A549 (cell line): ENCODE data around the gene PUM1. TPM values are rescaled to one million over a fixed set of nuclear protein-coding genes. Genes with fewer than 3 reads are reported as not detected.

Experiments used
- ATAC-seq, 2 experiments: fragments of 200-7000 bp in 1 of 2; fragments of >200 bp in 1 of 2; cut with Nextera tagmentation in 1 of 2; cut with Tn5 transposase in 1 of 2; 3 replicates each; pipeline versions ENCODE4 v1.8.0 to v1.9.1; 2018 to 2020; ENCODE audit warnings: mild to moderate bottlenecking in 1 of 2, moderate library complexity in 1 of 2
- CTCF ChIA-PET: fragments of 300-600 bp; sonication (Branson Sonifier 250); formaldehyde crosslinking; extraction: SDS; loops from one replicate; lab custom pipeline; 2021; ENCODE audit warnings: antibody characterized with exemption, inconsistent platforms; lab: Yijun Ruan, JAX
- POLR2A ChIA-PET: fragments of 350-600 bp; formaldehyde crosslinking; extraction: SDS; loops from one replicate; lab custom pipeline; 2021; ENCODE audit warnings: antibody characterized with exemption, inconsistent platforms; lab: Yijun Ruan, JAX
- DNase-seq, 2 experiments: peaks; one replicate each; pipeline versions ENCODE4 v3.0.0 to v3.0.0-alpha.2; 2011 to 2016; ENCODE audit warnings: low read depth in 1 of 2, low spot score in 1 of 2
- FAIRE-seq: peaks from 2 replicates; lab custom pipeline; 2011; peaks lifted over from hg19 to GRCh38; lab: Jason Lieb, UNC
- H3K27ac ChIP-seq, 2 experiments: fragments of >200 bp; sonication (Bioruptor Twin); formaldehyde crosslinking; 3 replicates each; pipeline ENCODE4 v1.5.1; 2016 to 2017
- H3K4me1 ChIP-seq: fragments of >200 bp; sonication (Bioruptor Twin); formaldehyde crosslinking; 3 replicates; pipeline ENCODE4 v1.6.1; 2016
- H3K4me2 ChIP-seq: fragments of >200 bp; sonication (Bioruptor Twin); formaldehyde crosslinking; 3 replicates; pipeline ENCODE4 v1.6.1; 2016
- H3K4me3 ChIP-seq: fragments of >200 bp; sonication (Bioruptor Twin); formaldehyde crosslinking; 3 replicates; pipeline ENCODE4 v1.5.1; 2016
- H3K9me3 ChIP-seq: fragments of >200 bp; sonication (Bioruptor Twin); formaldehyde crosslinking; 3 replicates; pipeline ENCODE4 v1.6.1; 2016
- CBX8 ChIP-seq: fragments of 200-600 bp; sonication (generic); IDR thresholded peaks from 2 replicates; pipeline ENCODE4 v1.6.1; 2016
- CEBPB ChIP-seq, 2 experiments: fragments of >200 bp in 1 of 2; sonication (Bioruptor Twin) in 1 of 2; formaldehyde crosslinking in 1 of 2; IDR thresholded peaks; 2 replicates each; pipeline ENCODE4 v1.6.1; 2012 to 2016
- CHD2 ChIP-seq: fragments of 150-350 bp; IDR thresholded peaks from 2 replicates; pipeline ENCODE4 v1.6.1; 2014; ENCODE audit warnings: low read length; ENCODE audit not compliant: partially characterized antibody
- ELK1 ChIP-seq: fragments of 150-350 bp; IDR thresholded peaks from 2 replicates; pipeline ENCODE4 v1.6.1; 2014; ENCODE audit warnings: low read depth, mild to moderate bottlenecking, low read length
- EP300 ChIP-seq, 2 experiments: fragments of >200 bp; sonication (Bioruptor Twin); formaldehyde crosslinking; IDR thresholded peaks; 2 replicates in 1 of 2; 3 replicates in 1 of 2; pipeline ENCODE4 v1.6.1; 2016 to 2017
- FOSB ChIP-seq: fragments of 250-450 bp; sonication (Bioruptor Pico); IDR thresholded peaks from 2 replicates; pipeline ENCODE4 v1.5.0; 2020; ENCODE audit warnings: mild to moderate bottlenecking, moderate library complexity
- GATA3 ChIP-seq: IDR thresholded peaks from 2 replicates; pipeline ENCODE4 v1.6.1; 2012; ENCODE audit warnings: borderline replicate concordance
- HOXB13 ChIP-seq: fragments of 250-450 bp; sonication (Bioruptor Pico); IDR thresholded peaks from 2 replicates; pipeline ENCODE4 v1.5.0; 2020; ENCODE audit warnings: low read depth, mild to moderate bottlenecking, moderate library complexity
- JUNB ChIP-seq: fragments of >200 bp; sonication (Bioruptor Twin); formaldehyde crosslinking; IDR thresholded peaks from 2 replicates; pipeline ENCODE4 v1.6.1; 2016
- MYC ChIP-seq: IDR thresholded peaks from 2 replicates; pipeline ENCODE4 v1.6.1; 2012; ENCODE audit warnings: mild to moderate bottlenecking, inconsistent platforms, low read length, improper control_type of control experiment, borderline replicate concordance
- NPAS2 ChIP-seq: fragments of 250-450 bp; sonication (Bioruptor Pico); IDR thresholded peaks from 2 replicates; pipeline ENCODE4 v1.8.0; 2022; ENCODE audit warnings: mild to moderate bottlenecking, moderate library complexity, borderline replicate concordance
- NR3C1 ChIP-seq: fragments of >200 bp; sonication (Bioruptor Twin); formaldehyde crosslinking; IDR thresholded peaks from 3 replicates; pipeline ENCODE4 v1.6.1; 2017
- RAD21 ChIP-seq, 2 experiments: fragments of >200 bp in 1 of 2; sonication (Bioruptor Twin) in 1 of 2; formaldehyde crosslinking in 1 of 2; IDR thresholded peaks in 1 of 2; conservative IDR thresholded peaks in 1 of 2; 2 replicates in 1 of 2; 3 replicates in 1 of 2; pipeline ENCODE4 v1.6.1; 2012 to 2018; ENCODE audit warnings: inconsistent platforms in 1 of 2
- RCOR1 ChIP-seq: fragments of 150-350 bp; IDR thresholded peaks from 2 replicates; pipeline ENCODE4 v1.6.1; 2014; ENCODE audit warnings: antibody characterized with exemption, low read length, low read depth
- REST ChIP-seq: fragments of 200-600 bp; sonication (generic); IDR thresholded peaks from 2 replicates; pipeline ENCODE4 v1.6.1; 2016; ENCODE audit warnings: antibody characterized with exemption, mild to moderate bottlenecking, moderate library complexity
- SMC3 ChIP-seq: fragments of >200 bp; sonication (Bioruptor Twin); formaldehyde crosslinking; IDR thresholded peaks from 3 replicates; pipeline ENCODE4 v1.6.1; 2018; ENCODE audit warnings: inconsistent platforms
- TFCP2L1 ChIP-seq: fragments of 250-450 bp; sonication (Bioruptor Pico); IDR thresholded peaks from 2 replicates; pipeline ENCODE4 v1.5.0; 2021; ENCODE audit warnings: mild to moderate bottlenecking
- ZNF302 ChIP-seq: fragments of 250-450 bp; sonication (Bioruptor Pico); IDR thresholded peaks from 2 replicates; pipeline ENCODE4 v1.9.0; 2021; ENCODE audit warnings: inconsistent platforms, mild to moderate bottlenecking, moderate library complexity
- ZSCAN20 ChIP-seq: fragments of 250-450 bp; sonication (Bioruptor Pico); IDR thresholded peaks from 2 replicates; pipeline ENCODE4 v1.8.0; 2022; ENCODE audit warnings: mild to moderate bottlenecking, moderate library complexity
- whole genome bisulfite sequencing: methylation state at CpG from one replicate; pipeline ENCODE4 v1.1.6; 2017; ENCODE audit errors: missing lambda C conversion rate; 5-methylcytosine and 5-hydroxymethylcytosine counted together
- polyA plus RNA-seq, 4 experiments: library from polyadenylated mRNA; depleted of rRNA in 3 of 4; stranded (reverse); fragments of >200 nt; fragmentation: RNase III in 1 of 4; extraction: RNeasy Plus Mini Kit Qiagen cat#74134 plus additional on column Dnase treatment in 1 of 4; gene quantifications; 2 replicates in 3 of 4; 3 replicates in 1 of 4; pipeline ENCODE4 v1.2.3, GENCODE V29; 2011 to 2017
- TF ChIP-seq, protein P1 (sequence below): fragments of 250-450 bp; sonication (Bioruptor Pico); IDR thresholded peaks from 2 replicates; pipeline ENCODE4 v1.5.0; 2020; ENCODE audit warnings: low read depth, mild to moderate bottlenecking, moderate library complexity
- TF ChIP-seq, protein P2 (sequence below): fragments of >200 bp; sonication (Bioruptor Twin); formaldehyde crosslinking; IDR thresholded peaks from 3 replicates; pipeline ENCODE4 v1.5.1; 2016

Gene PUM1
- polyA plus RNA-seq, 2 of the 4 experiments (the other 2 are of a cell fraction) = 30.2 to 55.3 TPM

- no peaks in the 10 kb centered on the region for H3K9me3 ChIP-seq
- no peak overlapping the region for H3K4me2 ChIP-seq
- DNase-seq (no peak), FAIRE-seq (no peak), ATAC-seq (no peak)
- POLR2A ChIA-PET = interaction anchor here (1.5 kb wide), 1 partner anchor 194 kb away, joined by 4 read pairs; no protein-coding TSS in a partner anchor
- CTCF ChIA-PET = interaction anchor here (0.6 to 8.6 kb wide), 21 partner anchors 8 to 192 kb away, joined by 3 to 743 read pairs (median 14); no protein-coding TSS in a partner anchor
- WGBS = 77% methylated on average over 3 of the region's 6 CpGs
- no peak overlapping the region for H3K4me3 ChIP-seq
- TF ChIP-seq REST = no peak
- no peak for TF ChIP-seq TFCP2L1 (CRISPR knock-in tag)
- no peak for TF ChIP-seq JUNB
- no peak for TF ChIP-seq GATA3
- TF ChIP-seq, protein P1, sequence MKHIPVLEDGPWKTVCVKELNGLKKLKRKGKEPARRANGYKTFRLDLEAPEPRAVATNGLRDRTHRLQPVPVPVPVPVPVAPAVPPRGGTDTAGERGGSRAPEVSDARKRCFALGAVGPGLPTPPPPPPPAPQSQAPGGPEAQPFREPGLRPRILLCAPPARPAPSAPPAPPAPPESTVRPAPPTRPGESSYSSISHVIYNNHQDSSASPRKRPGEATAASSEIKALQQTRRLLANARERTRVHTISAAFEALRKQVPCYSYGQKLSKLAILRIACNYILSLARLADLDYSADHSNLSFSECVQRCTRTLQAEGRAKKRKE (CRISPR knock-in tag) = no peak
- no peak for TF ChIP-seq EP300 (IDR thresholded peaks at IDR 0.05)
- peaks cover 13% of the 10 kb centered on the region for H3K4me1 ChIP-seq
- no peak overlapping the region for H3K27ac ChIP-seq
These were observed 153.3 kb downstream of the PUM1 start for GRCh38 chr1:30912224-30912623.

DNA sequence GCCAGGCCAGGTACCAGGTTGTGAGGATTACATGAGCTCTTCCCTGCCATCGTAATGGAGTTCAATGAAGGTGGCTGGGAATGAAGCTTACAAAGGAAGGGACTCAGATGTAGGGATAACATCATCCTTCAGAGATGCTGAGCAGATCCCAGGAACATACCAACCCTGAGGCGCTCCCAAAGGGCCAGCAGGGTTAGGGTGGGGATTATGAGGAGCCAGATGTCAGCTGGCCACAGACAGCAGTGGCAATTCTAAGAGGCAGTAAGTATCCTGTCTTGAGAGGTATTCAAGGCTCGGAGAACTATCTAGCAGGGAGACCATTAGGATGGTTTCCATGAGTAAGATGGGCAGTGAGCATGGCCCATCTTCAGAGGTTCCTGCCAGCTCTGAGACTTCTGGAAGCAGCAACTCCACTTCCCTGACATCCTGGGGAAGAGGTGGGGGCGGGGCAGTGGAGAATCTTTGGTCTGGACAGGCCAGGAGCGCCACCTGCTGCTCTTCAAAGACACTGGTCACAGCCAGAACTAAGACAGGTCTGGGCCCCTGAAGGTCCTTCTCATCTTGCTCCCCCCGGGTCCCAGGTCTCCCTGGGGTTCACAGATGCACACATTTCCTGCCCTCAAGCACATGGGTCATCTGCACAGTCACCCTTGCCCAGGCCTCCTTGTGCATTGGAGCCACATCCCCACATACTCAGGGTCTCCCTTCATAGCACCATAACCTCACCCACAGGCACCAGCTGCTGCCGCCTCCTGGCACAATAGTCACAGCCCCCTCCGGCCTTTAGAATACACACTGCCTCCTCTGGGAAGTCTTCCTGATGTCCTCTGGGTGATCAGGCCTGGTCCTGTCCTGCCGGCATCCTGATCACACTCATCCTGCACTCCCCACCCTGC lies 154.2 kb downstream of the PUM1 start:
- peak; percentile 74 to 81 for DNase-seq
- TF ChIP-seq NR3C1 (no peak), NPAS2 (CRISPR knock-in tag) (no peak), SMC3 (peak; percentile 98), RAD21 (conservative IDR thresholded peaks at IDR 0.05 in 1 of 2, IDR thresholded peaks at IDR 0.05 in 1 of 2) (peak; percentile 94 to 97)
- TF ChIP-seq, protein P2, sequence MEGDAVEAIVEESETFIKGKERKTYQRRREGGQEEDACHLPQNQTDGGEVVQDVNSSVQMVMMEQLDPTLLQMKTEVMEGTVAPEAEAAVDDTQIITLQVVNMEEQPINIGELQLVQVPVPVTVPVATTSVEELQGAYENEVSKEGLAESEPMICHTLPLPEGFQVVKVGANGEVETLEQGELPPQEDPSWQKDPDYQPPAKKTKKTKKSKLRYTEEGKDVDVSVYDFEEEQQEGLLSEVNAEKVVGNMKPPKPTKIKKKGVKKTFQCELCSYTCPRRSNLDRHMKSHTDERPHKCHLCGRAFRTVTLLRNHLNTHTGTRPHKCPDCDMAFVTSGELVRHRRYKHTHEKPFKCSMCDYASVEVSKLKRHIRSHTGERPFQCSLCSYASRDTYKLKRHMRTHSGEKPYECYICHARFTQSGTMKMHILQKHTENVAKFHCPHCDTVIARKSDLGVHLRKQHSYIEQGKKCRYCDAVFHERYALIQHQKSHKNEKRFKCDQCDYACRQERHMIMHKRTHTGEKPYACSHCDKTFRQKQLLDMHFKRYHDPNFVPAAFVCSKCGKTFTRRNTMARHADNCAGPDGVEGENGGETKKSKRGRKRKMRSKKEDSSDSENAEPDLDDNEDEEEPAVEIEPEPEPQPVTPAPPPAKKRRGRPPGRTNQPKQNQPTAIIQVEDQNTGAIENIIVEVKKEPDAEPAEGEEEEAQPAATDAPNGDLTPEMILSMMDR = peak; percentile 76
- ATAC-seq = peak; percentile 75 to 87
- H3K9me3 ChIP-seq = no peaks in the 10 kb centered on the region
- ChIA-PET CTCF (interaction anchor here (0.6 to 8.6 kb wide), 44 partner anchors 9 to 1016 kb away, joined by 3 to 743 read pairs (median 5); partner anchors contain the start of gene MATN1), POLR2A (interaction anchor here (0.8 to 1.5 kb wide), 2 partner anchors 110 to 193 kb away, joined by 4 read pairs; no protein-coding TSS in a partner anchor)
- peaks cover 13% of the 10 kb centered on the region for H3K4me1 ChIP-seq
- no peak overlapping the region for H3K4me2 ChIP-seq
- H3K27ac ChIP-seq = no peak overlapping the region
- no peak for FAIRE-seq
- no peak overlapping the region for H3K4me3 ChIP-seq
- WGBS = 42% methylated on average over 8 of the region's 9 CpGs

DNA sequence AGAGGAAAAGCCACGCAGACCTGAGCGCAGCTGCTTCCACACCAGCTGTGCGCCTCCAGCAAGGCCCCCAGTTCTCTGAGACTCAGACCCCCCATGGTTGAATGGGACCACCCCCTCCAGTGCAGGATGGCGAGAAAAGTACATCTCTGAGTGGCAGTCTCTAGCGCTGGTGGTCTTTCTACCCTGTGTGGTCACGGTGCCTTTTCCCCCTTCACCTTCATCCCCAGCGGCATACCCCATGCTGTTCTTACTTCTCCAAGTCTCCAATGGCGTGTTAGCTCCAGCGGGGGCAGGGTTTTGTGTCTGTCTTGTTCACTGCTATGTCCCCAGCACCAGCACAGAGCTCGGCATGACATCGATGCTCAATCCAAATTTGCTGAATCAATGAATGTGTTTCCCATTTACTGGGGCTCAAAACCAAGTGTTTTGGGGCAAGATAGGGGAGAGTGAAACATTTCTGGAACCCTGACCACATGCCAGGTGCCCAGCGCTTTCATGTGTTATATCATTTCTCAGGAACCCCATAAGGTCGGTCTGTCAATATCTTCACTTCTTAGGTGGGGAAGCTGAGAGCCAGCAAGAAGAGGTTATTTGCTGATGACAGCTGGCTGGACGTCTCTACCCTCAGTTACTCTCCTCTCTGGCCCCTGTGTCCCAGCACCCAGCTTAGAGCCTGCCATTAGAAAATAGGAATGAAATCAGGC lies 156.0 kb downstream of the PUM1 start:
- no peak for FAIRE-seq
- H3K27ac ChIP-seq = peak overlapping the region; percentile 72 to 94; a peak in 5 of 6 replicates
- WGBS = 94% methylated on average over 10 of the region's 14 CpGs
- no peaks in the 10 kb centered on the region for H3K9me3 ChIP-seq
- CTCF ChIA-PET = interaction anchor here (0.8 to 8.6 kb wide), 6 partner anchors 8 to 189 kb away, joined by 3 to 743 read pairs (median 22); no protein-coding TSS in a partner anchor
- POLR2A ChIA-PET = interaction anchor here (0.6 kb wide), 1 partner anchor 107 kb away, joined by 7 read pairs; no protein-coding TSS in a partner anchor
- H3K4me3 ChIP-seq = peak overlapping the region; percentile 57; the same call in 2 of the 3 replicates
- H3K4me1 ChIP-seq = peaks cover 13% of the 10 kb centered on the region
- ATAC-seq = no peak
- no peak for DNase-seq
- H3K4me2 ChIP-seq = peak overlapping the region; percentile 97
- no peak for TF ChIP-seq RCOR1
- TF ChIP-seq ZSCAN20 (CRISPR knock-in tag) = no peak
- TF ChIP-seq, protein P1 (CRISPR knock-in tag) = no peak
- no peak for TF ChIP-seq CHD2
- TF ChIP-seq CBX8 = no peak
- TF ChIP-seq MYC = no peak
- TF ChIP-seq FOSB = no peak
- TF ChIP-seq HOXB13 (CRISPR knock-in tag) = no peak
- no peak for TF ChIP-seq CEBPB (IDR thresholded peaks at IDR 0.05)
- no peak for TF ChIP-seq ELK1
- TF ChIP-seq ZNF302 (CRISPR knock-in tag) = no peak
